AG09319 (cell line): ENCODE measurements around the gene CIC.
A peak's percentile ranks its signal among the peaks of the same experiment; 100 is the strongest.

ENCODE experiments used
- DNase-seq: peaks from one replicate; pipeline ENCODE4 v3.0.0-alpha.2; 2010; ENCODE audit warnings: low read depth; ENCODE audit errors: extremely low read depth
- TF ChIP-seq, protein P1 (sequence below): IDR thresholded peaks from 2 replicates; pipeline ENCODE4 v1.5.1; 2011; ENCODE audit warnings: low read depth, mild to moderate bottlenecking, inconsistent platforms, low read length, moderate library complexity

CIC gene

DNA sequence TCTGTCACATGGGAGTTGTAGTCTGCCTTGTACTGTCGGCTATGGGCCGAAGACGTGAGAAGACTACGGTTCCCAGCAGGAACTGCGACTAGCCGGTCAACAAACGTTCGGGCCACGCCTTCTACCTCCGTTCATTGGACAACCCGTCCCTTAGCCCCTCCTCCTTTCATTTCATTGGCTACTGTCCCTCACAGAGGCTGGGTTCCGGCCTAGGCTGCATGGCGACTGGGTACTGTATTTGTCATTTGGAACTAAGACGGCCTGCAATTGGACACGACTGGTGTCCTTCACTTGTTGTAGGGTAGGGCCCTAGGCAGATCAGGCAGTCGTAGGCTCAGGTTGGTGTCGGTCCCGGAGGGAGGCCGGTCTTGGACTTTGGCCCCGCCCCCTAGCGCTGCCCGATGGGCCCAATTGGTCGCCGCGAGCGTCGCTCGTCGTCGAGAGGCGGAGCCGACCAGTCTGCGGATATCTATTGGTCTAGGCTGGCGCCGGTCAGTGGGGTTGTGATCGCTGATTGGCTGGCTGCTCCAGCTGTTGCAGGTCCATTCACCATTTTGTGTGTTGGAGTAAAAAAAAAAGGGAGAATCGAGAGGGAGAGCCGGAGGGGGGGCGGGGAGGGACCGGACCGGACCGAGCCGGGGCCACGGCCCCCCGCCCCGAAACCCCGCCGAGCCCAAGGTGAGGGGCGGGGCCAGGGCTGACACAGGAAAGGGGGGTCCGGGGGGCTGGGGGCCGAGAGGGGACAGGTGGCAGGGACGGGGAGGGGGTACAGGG lies at the start of gene CIC:
CIC (plus strand) TSS at position 549 of the 774 bp plus-strand sequence. CDS start 2,532 bp downstream, outside the sequence.
- peak; percentile 100 for DNase-seq
- TF ChIP-seq, protein P1, sequence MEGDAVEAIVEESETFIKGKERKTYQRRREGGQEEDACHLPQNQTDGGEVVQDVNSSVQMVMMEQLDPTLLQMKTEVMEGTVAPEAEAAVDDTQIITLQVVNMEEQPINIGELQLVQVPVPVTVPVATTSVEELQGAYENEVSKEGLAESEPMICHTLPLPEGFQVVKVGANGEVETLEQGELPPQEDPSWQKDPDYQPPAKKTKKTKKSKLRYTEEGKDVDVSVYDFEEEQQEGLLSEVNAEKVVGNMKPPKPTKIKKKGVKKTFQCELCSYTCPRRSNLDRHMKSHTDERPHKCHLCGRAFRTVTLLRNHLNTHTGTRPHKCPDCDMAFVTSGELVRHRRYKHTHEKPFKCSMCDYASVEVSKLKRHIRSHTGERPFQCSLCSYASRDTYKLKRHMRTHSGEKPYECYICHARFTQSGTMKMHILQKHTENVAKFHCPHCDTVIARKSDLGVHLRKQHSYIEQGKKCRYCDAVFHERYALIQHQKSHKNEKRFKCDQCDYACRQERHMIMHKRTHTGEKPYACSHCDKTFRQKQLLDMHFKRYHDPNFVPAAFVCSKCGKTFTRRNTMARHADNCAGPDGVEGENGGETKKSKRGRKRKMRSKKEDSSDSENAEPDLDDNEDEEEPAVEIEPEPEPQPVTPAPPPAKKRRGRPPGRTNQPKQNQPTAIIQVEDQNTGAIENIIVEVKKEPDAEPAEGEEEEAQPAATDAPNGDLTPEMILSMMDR, result no peak

DNA sequence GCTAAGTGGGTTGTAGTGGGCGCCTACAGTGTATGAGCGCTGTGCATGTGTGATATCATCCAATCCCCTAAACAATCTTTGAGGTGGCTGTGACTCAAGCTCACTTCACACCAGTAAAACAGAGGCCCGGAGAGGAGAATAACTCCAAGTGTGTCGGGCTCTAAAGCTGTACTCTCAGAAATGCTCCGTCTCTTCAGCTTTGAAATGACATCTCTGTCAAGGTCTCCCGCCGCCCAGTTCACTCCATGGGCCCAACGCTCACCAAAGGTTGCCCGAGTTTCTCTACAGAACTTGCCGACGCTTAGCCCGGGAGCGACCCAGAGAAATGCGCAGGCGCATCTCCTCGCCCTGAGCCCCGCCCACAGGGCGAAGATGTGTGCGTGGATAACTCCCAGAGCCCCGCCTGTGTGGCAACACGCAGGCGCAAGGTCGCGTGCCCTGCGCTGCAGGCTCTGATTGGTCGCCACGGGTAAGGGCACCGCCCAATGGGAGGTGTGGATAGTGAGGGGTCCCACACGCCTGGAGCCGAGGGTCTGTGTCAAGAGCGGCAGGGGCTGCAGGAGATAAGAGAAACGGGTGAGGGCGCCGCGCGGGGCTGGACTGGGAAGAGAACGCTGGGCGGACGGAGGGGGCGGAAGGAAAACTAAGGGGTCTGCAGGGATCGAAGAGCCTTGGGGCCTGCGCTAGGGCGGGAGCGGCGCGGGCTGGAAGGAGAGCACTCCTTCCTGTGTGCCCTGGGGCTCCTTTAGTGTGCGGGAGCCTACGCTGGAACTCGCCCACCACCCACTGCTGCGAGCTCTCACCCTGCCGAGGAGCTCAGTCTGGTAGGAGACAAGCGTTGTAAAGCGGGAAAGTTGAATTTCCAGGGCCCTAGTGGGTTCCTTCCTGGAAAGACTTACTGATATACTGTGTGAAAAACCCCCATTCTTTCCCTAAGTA lies 49.0 kb upstream of the CIC start, which contains the start of gene ZNF526:
ZNF526 (plus strand) TSS at position 501 of the 939 bp plus-strand sequence. CDS start 4,092 bp downstream, outside the sequence.
- DNase-seq, result peak; percentile 94
- TF ChIP-seq, protein P1, result no peak

DNA sequence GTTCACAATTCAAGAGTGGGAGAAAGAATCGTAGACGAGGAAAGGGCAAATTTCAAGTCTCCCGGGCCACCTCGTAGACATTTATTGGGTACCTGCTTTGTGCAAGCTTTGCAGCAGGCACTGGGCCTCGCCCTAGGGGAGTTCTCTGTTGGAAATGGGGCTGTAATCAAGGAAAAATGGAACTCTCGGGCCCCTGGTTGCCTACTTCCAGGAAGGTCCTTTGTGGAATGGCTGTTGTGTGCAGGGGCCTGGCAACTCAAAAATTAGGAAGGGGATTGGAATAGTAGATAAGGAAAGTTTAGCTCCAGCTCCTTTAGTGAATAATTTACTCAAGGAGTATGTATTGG lies 48.3 kb upstream of the CIC start:
- TF ChIP-seq, protein P1, result no peak
- DNase-seq, result no peak

DNA sequence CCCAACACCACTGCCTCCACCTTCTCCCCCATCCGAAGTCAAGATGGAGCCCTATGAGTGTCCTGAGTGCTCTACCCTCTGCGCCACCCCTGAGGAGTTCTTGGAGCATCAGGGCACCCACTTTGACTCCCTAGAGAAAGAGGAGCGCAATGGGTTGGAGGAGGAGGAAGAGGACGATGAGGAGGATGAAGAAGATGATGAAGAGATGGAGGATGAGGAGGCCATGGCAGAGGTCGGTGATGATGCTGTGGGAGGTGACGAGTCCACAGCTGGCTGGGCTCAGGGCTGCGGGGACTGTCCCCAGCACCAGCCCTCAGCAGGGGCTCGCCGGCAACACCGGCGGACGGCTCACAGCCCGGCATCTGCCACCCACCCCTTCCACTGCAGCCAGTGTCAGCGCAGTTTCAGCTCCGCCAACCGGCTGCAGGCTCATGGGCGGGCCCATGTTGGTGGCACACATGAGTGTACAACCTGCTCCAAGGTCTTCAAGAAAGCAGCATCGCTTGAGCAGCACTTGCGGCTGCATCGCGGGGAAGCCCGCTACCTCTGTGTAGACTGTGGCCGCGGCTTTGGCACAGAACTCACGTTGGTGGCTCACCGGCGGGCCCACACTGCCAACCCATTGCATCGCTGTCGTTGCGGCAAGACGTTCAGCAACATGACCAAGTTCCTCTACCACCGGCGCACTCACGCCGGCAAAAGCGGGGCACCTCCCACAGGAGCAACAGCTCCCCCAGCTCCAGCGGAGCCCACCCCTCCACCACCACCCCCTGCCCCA lies 43.9 kb upstream of the CIC start:
- TF ChIP-seq, protein P1, result no peak

DNA sequence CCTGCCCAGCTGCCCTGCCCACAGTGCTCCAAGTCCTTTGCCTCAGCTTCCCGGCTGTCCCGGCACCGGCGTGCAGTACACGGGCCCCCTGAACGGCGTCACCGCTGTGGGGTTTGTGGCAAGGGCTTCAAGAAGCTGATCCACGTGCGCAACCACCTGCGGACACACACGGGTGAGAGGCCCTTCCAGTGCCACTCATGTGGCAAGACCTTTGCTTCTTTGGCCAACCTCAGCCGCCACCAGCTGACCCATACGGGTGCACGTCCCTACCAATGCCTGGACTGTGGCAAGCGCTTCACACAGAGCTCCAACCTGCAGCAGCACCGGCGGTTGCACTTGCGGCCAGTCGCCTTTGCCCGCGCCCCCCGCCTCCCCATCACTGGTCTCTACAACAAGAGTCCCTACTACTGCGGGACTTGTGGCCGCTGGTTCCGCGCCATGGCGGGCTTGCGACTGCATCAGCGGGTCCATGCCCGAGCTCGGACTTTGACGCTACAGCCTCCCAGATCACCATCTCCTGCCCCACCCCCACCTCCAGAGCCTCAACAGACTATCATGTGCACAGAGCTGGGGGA lies 43.2 kb upstream of the CIC start:
- TF ChIP-seq, protein P1, result no peak
- no peak for DNase-seq

More for the DNA sequence above, 43.9 kb upstream of the CIC start:
- DNase-seq, result no peak

DNA sequence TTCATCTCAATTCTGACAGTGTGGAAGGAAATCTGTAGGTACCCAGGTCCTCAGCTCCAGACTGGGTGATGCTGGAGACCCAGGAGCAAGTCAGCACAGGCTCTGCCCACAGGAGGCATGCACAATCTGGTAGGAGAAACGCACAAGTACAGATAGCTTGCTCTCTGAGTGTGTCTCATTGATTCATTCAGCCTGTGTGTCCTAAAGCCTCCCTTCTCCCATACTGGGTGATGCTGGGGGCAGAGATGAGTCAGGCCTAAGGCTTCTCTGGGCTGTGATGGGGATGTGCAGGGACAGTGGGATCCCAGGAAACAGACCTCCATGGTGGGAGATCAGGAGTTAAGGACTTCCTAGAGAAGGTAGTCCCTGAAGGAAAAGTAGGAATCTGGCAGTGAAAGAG lies 42.2 kb upstream of the CIC start:
- TF ChIP-seq, protein P1, result no peak
- no peak for DNase-seq
